Endothelial cell of umbilical vein (primary cell): ENCODE data around the gene SCAMP4.

ENCODE experiments used
- MYC ChIP-seq: IDR thresholded peaks from one replicate; pipeline ENCODE4 v1.6.1; 2011; ENCODE audit warnings: mild to moderate bottlenecking, low read depth, low read length
- POLR2A ChIP-seq: IDR thresholded peaks from 2 replicates; pipeline ENCODE4 v1.6.1; 2012; ENCODE audit warnings: low read depth, mild to moderate bottlenecking, control low read depth, low read length
- POLR2AphosphoS5 ChIP-seq: IDR thresholded peaks from 2 replicates; pipeline ENCODE4 v1.6.1; 2012; ENCODE audit warnings: low read depth, mild to moderate bottlenecking, control low read depth, low read length, moderate library complexity; ENCODE audit not compliant: insufficient read depth
- TF ChIP-seq, protein P1 (sequence below): IDR thresholded peaks from 2 replicates; pipeline ENCODE4 v1.6.1; 2011; ENCODE audit not compliant: insufficient read depth, insufficient read length
- TF ChIP-seq, protein P2 (sequence below), 2 donors: IDR thresholded peaks; 1 replicate in 1 of 2; 2 replicates in 1 of 2; pipeline ENCODE4 v1.5.1; 2011; ENCODE audit warnings: low read length in 2 of 2, mild to moderate bottlenecking in 2 of 2, moderate library complexity in 2 of 2, control low read depth in 1 of 2, inconsistent platforms in 1 of 2, low read depth in 1 of 2; ENCODE audit not compliant: insufficient read depth in 1 of 2; ENCODE audit errors: extremely low read depth in 1 of 2

DNA sequence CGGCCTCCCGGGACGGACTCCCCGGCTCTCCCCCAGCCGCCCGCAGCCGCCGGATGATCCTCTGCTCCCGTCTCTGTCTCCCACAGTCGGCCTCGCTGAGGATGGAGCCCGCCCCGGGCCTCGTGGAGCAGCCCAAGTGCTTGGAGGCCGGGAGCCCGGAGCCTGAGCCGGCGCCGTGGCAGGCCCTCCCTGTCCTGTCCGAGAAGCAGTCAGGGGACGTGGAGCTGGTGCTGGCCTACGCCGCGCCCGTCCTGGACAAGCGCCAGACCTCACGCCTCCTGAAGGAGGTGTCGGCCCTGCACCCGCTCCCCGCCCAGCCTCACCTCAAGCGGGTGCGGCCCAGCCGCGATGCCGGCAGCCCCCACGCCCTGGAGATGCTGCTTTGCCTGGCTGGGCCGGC lies 6.8 kb downstream of the SCAMP4 start:
- TF ChIP-seq MYC, result no peak
- TF ChIP-seq, protein P1, sequence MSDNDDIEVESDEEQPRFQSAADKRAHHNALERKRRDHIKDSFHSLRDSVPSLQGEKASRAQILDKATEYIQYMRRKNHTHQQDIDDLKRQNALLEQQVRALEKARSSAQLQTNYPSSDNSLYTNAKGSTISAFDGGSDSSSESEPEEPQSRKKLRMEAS, result no peak
- no peak for TF ChIP-seq POLR2AphosphoS5
- TF ChIP-seq POLR2A, result no peak
- TF ChIP-seq, protein P2, sequence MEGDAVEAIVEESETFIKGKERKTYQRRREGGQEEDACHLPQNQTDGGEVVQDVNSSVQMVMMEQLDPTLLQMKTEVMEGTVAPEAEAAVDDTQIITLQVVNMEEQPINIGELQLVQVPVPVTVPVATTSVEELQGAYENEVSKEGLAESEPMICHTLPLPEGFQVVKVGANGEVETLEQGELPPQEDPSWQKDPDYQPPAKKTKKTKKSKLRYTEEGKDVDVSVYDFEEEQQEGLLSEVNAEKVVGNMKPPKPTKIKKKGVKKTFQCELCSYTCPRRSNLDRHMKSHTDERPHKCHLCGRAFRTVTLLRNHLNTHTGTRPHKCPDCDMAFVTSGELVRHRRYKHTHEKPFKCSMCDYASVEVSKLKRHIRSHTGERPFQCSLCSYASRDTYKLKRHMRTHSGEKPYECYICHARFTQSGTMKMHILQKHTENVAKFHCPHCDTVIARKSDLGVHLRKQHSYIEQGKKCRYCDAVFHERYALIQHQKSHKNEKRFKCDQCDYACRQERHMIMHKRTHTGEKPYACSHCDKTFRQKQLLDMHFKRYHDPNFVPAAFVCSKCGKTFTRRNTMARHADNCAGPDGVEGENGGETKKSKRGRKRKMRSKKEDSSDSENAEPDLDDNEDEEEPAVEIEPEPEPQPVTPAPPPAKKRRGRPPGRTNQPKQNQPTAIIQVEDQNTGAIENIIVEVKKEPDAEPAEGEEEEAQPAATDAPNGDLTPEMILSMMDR (IDR thresholded peaks at IDR 0.05; ENCODE audit: extremely low read depth in 1 of 2, insufficient read depth in 1 of 2, low read depth in 1 of 2, low read length in 2 of 2), result no peak
